ENCODE results near the gene HS1BP3. TPM values are rescaled to one million over a fixed set of nuclear protein-coding genes. Genes with fewer than 3 reads are reported as not detected.

Gene HS1BP3
- polyA plus RNA-seq, 3 donors, result 14.1 to 24.9 (median 21.0) TPM

GRCh38 chr2:20599861-20600461 is 50.9 kb downstream of the HS1BP3 start:
- no peak for DNase-seq (ENCODE audit: extremely low read depth in 1 of 11, low read depth in 9 of 11, low spot score in 4 of 11)

- DNase-seq (ENCODE audit: extremely low read depth in 1 of 11, low read depth in 9 of 11, low spot score in 4 of 11), result no peak
These were observed 51.8 kb downstream of the HS1BP3 start for GRCh38 chr2:20599001-20599600.

- DNase-seq (ENCODE audit: extremely low read depth in 1 of 11, low read depth in 9 of 11, low spot score in 4 of 11), result no peak
These were observed 53.1 kb downstream of the HS1BP3 start for GRCh38 chr2:20597860-20598183.

GRCh38 chr2:20596973-20597859 is 53.7 kb downstream of the HS1BP3 start:
- DNase-seq (ENCODE audit: extremely low read depth in 1 of 11, low read depth in 9 of 11, low spot score in 4 of 11), result no peak

GRCh38 chr2:20596193-20596972 is 54.5 kb downstream of the HS1BP3 start:
- no peak for DNase-seq (ENCODE audit: extremely low read depth in 1 of 11, low read depth in 9 of 11, low spot score in 4 of 11)

GRCh38 chr2:20595439-20596192 is 55.3 kb downstream of the HS1BP3 start:
- DNase-seq (ENCODE audit: extremely low read depth in 1 of 11, low read depth in 9 of 11, low spot score in 4 of 11), result no peak

- no peak for DNase-seq (ENCODE audit: extremely low read depth in 1 of 11, low read depth in 9 of 11, low spot score in 4 of 11)
These were observed 55.9 kb downstream of the HS1BP3 start for GRCh38 chr2:20594957-20595356.

- no peak for DNase-seq (ENCODE audit: extremely low read depth in 1 of 11, low read depth in 9 of 11, low spot score in 4 of 11)
These were observed 56.7 kb downstream of the HS1BP3 start for GRCh38 chr2:20594048-20594750.

GRCh38 chr2:20593072-20594034 is 57.5 kb downstream of the HS1BP3 start:
- DNase-seq (ENCODE audit: extremely low read depth in 1 of 11, low read depth in 9 of 11, low spot score in 4 of 11), result no peak

GRCh38 chr2:20592106-20593071 is 58.5 kb downstream of the HS1BP3 start:
- no peak for DNase-seq (ENCODE audit: extremely low read depth in 1 of 11, low read depth in 9 of 11, low spot score in 4 of 11)

GRCh38 chr2:20590704-20591515 is 60.0 kb downstream of the HS1BP3 start:
- DNase-seq (ENCODE audit: extremely low read depth in 1 of 11, low read depth in 9 of 11, low spot score in 4 of 11), result no peak

- no peak for DNase-seq (ENCODE audit: extremely low read depth in 1 of 11, low read depth in 9 of 11, low spot score in 4 of 11)
These were observed 60.8 kb downstream of the HS1BP3 start for GRCh38 chr2:20589975-20590703.

- DNase-seq (ENCODE audit: extremely low read depth in 1 of 11, low read depth in 9 of 11, low spot score in 4 of 11), result no peak
These were observed 61.7 kb downstream of the HS1BP3 start for GRCh38 chr2:20588918-20589871.

Data from renal cortex interstitium (tissue), 11 donors.